ENCODE measurements around the gene SORCS3.

GRCh38 chr10:105024184-105024583 is 383.1 kb downstream of the SORCS3 start:
- TF ChIP-seq, protein P1, sequence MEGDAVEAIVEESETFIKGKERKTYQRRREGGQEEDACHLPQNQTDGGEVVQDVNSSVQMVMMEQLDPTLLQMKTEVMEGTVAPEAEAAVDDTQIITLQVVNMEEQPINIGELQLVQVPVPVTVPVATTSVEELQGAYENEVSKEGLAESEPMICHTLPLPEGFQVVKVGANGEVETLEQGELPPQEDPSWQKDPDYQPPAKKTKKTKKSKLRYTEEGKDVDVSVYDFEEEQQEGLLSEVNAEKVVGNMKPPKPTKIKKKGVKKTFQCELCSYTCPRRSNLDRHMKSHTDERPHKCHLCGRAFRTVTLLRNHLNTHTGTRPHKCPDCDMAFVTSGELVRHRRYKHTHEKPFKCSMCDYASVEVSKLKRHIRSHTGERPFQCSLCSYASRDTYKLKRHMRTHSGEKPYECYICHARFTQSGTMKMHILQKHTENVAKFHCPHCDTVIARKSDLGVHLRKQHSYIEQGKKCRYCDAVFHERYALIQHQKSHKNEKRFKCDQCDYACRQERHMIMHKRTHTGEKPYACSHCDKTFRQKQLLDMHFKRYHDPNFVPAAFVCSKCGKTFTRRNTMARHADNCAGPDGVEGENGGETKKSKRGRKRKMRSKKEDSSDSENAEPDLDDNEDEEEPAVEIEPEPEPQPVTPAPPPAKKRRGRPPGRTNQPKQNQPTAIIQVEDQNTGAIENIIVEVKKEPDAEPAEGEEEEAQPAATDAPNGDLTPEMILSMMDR (IDR thresholded peaks at IDR 0.05), result no peak
- no peak for TF ChIP-seq EZH2phosphoT487 (IDR thresholded peaks at IDR 0.05)

Measured in neural progenitor cell (in vitro differentiated cells).